Testis (tissue), 5 donors: ENCODE measurements around the gene CBX7. TPM values are rescaled to one million over a fixed set of nuclear protein-coding genes. Genes with fewer than 3 reads are reported as not detected.

Source experiments
- DNase-seq: peaks from one replicate; pipeline ENCODE4 v3.0.0-alpha.2; 2019
- H3K27ac ChIP-seq, 2 donors: fragments of 200-600 bp; sonication (generic); one replicate each; pipeline ENCODE4 v1.5.1; 2019
- H3K27me3 ChIP-seq: fragments of 200-600 bp; sonication (generic); one replicate; pipeline ENCODE4 v1.5.1; 2019
- H3K36me3 ChIP-seq: fragments of 200-600 bp; sonication (generic); one replicate; pipeline ENCODE4 v1.5.1; 2017; ENCODE audit warnings: low read depth; ENCODE audit errors: missing control alignments
- H3K4me1 ChIP-seq: fragments of 200-600 bp; sonication (generic); one replicate; pipeline ENCODE4 v1.5.1; 2019
- H3K4me3 ChIP-seq, 2 donors: fragments of 200-600 bp; sonication (generic); one replicate each; pipeline ENCODE4 v1.5.1; 2017 to 2019
- H3K9me3 ChIP-seq: fragments of 200-600 bp; sonication (generic); one replicate; pipeline ENCODE4 v1.5.1; 2017
- POLR2A ChIP-seq: fragments of 450-650 bp; IDR thresholded peaks from one replicate; pipeline ENCODE4 v1.6.1; 2017; ENCODE audit warnings: antibody characterized with exemption, mild to moderate bottlenecking, moderate library complexity
- WGBS, 2 donors: methylation state at CpG; one replicate each; pipeline ENCODE4 v1.1.5; 2018; 5-methylcytosine and 5-hydroxymethylcytosine counted together
- intact Hi-C: fragments of 100-400 bp; cut with DNase I; formaldehyde crosslinking; loops from one replicate; pipeline ENCODE4 v1.15.1; 2023; ENCODE audit warnings: low total_unique reads
- long read RNA-seq, 2 donors: transcript quantifications; one replicate each; lab custom pipeline, GENCODE V29; 2026
- polyA plus RNA-seq: library from polyadenylated mRNA; stranded (reverse); fragments of 350-450 nt; fragmentation: Illumina TruSeq; extraction: RNeasy Lipid Tissue Mini Kit (QIAGEN cat#74804); gene quantifications from one replicate; pipeline ENCODE4 v1.2.3, GENCODE V29; 2014; ENCODE audit warnings: low read depth, low replicate concordance; ENCODE audit not compliant: insufficient read depth
- total RNA-seq, 2 donors: library from RNA; depleted of rRNA; stranded (reverse); fragments of >200 nt; gene quantifications; one replicate each; pipeline ENCODE4 v1.2.3, GENCODE V29; 2016
- TF ChIP-seq, protein P1 (sequence below), 3 experiments: fragments of 450-650 bp in 2 of 3; fragments of 200-600 bp in 1 of 3; sonication (generic) in 1 of 3; IDR thresholded peaks; one replicate each; pipeline ENCODE4 v1.5.1; 2016 to 2019; ENCODE audit warnings: antibody characterized with exemption in 3 of 3, mild to moderate bottlenecking in 2 of 3, moderate library complexity in 1 of 3

Gene CBX7
- total RNA-seq (10 to 100 TPM; 51.3 to 62.8 TPM), polyA plus RNA-seq (25.7 TPM)
- long read RNA-seq, donor 1 = 0 reads
- long read RNA-seq, donor 2, full-length matches to known transcripts = 3 of 3 reads
- long read RNA-seq, donor 2, partial matches to known transcripts = 0 of 3 reads
- long read RNA-seq, donor 2, other reads (novel, unspliced or antisense) = 0 of 3 reads

DNA sequence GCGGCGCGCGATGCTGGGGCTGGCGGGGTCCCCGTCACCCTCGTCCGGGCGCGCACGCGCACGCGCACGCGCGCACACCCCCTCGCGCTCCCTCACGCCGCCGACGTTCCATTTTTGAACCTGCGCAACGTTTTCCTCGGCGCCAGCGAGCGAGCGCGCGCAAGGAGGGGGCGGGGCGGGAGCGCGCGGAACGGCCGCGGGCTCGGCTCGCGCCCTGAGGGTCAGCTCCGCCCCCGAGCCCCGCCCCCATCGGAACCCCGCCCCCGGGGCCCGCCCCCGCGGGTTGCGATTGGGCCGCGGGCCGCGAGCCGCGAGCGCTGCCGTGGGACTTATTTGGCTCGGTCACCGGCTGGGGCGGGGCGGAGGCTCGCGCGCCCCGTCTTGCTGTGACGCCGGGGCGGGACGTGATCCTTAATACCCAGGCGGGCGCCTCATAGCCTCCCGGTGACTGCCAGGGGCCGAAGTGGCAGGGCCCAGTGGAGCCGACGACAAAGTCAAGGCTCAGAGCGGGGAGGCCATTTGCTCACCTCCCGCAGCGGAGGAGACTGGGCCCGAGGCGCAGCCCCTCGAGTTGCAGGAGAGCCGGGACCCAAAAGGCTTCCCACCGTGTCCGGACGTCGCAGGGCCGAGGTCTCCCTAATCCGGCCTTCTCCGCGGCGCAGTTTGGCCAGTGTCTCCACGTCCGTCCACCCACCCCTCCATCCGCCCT lies at the start of gene CBX7:
CBX7 (minus strand) TSS at position 170 of the 709 bp plus-strand sequence. CDS start 236 bp downstream, outside the sequence.
- Histone ChIP-seq H3K27me3 (no peaks in the 10 kb centered on the region), H3K4me3 (peak within 1 kb of the TSS; percentile 88 to 90), H3K36me3 (no peaks in the 10 kb centered on the region), H3K9me3 (no peaks in the 10 kb centered on the region), H3K27ac (peak within 1 kb of the TSS; percentile 97 to 98), H3K4me1 (peaks cover 13% of the 10 kb centered on the region)
- peak; percentile 96 for DNase-seq
- WGBS, 2 donors = 0 to 1% methylated on average over 27 to 82 of the region's 98 CpGs
- peak; percentile 18 for TF ChIP-seq POLR2A
- TF ChIP-seq, protein P1, sequence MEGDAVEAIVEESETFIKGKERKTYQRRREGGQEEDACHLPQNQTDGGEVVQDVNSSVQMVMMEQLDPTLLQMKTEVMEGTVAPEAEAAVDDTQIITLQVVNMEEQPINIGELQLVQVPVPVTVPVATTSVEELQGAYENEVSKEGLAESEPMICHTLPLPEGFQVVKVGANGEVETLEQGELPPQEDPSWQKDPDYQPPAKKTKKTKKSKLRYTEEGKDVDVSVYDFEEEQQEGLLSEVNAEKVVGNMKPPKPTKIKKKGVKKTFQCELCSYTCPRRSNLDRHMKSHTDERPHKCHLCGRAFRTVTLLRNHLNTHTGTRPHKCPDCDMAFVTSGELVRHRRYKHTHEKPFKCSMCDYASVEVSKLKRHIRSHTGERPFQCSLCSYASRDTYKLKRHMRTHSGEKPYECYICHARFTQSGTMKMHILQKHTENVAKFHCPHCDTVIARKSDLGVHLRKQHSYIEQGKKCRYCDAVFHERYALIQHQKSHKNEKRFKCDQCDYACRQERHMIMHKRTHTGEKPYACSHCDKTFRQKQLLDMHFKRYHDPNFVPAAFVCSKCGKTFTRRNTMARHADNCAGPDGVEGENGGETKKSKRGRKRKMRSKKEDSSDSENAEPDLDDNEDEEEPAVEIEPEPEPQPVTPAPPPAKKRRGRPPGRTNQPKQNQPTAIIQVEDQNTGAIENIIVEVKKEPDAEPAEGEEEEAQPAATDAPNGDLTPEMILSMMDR (IDR thresholded peaks at IDR 0.05) = no peak
- intact Hi-C loops = no loop called here

GRCh38 chr22:39197578-39197977 lies 45.1 kb upstream of the CBX7 start:
- DNase-seq = no peak
- Histone ChIP-seq H3K4me3 (no peak overlapping the region), H3K9me3 (no peaks in the 10 kb centered on the region), H3K27ac (no peak overlapping the region), H3K27me3 (no peaks in the 10 kb centered on the region), H3K4me1 (no peaks in the 10 kb centered on the region), H3K36me3 (no peaks in the 10 kb centered on the region)
- TF ChIP-seq, protein P1 (IDR thresholded peaks at IDR 0.05) = no peak
- TF ChIP-seq POLR2A = no peak
- intact Hi-C loops = no loop called here
- 75 to 80% methylated on average over 5 of the region's 5 CpGs for WGBS, 2 donors

DNA sequence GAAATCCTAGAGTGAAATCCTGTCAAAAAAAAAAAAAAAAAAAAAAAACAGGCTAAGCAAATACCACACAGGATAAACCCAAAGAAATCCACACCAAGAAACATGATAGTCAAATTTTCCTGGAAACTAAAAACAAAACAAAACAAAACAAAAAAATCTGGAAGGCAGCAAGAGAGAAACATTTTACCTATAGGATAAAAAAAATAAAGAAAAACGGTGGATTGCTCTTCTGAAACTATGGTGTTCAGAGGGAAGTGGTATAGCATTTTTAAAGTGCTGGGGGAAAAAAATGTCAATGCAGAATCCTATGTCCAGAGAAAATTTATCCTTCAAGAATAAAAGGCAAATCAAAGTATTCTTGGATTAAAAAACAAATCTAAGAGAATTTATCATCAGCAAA lies 41.6 kb upstream of the CBX7 start:
- H3K9me3 ChIP-seq = no peaks in the 10 kb centered on the region
- no peak overlapping the region for H3K27ac ChIP-seq
- no peak for DNase-seq
- H3K4me3 ChIP-seq = no peak overlapping the region
- 3 to 30% methylated on average over 1 of the region's 1 CpG for WGBS, 2 donors
- no peak for TF ChIP-seq POLR2A
- TF ChIP-seq, protein P1 (IDR thresholded peaks at IDR 0.05) = no peak
- intact Hi-C loops = no loop called here
- no peaks in the 10 kb centered on the region for H3K27me3 ChIP-seq
- no peaks in the 10 kb centered on the region for H3K36me3 ChIP-seq
- H3K4me1 ChIP-seq = no peaks in the 10 kb centered on the region

GRCh38 chr22:39188809-39189208 lies 36.3 kb upstream of the CBX7 start:
- H3K27me3 ChIP-seq = no peaks in the 10 kb centered on the region
- H3K4me3 ChIP-seq = no peak overlapping the region
- DNase-seq = no peak
- H3K27ac ChIP-seq = no peak overlapping the region
- H3K36me3 ChIP-seq = no peaks in the 10 kb centered on the region
- no peaks in the 10 kb centered on the region for H3K9me3 ChIP-seq
- TF ChIP-seq, protein P1 (IDR thresholded peaks at IDR 0.05) = no peak
- no peak for TF ChIP-seq POLR2A
- intact Hi-C loops = no loop called here
- H3K4me1 ChIP-seq = no peaks in the 10 kb centered on the region
- 55 to 64% methylated on average over 10 of the region's 10 CpGs for WGBS, 2 donors
